HG02938 (cell line): ENCODE measurements around the gene C5orf24.

Source experiments
- ATAC-seq: cut with Tn5 transposase; IDR thresholded peaks from one replicate; pipeline ENCODE4 v1.9.1; 2021; ENCODE audit warnings: mild to moderate bottlenecking, moderate library complexity; ENCODE audit not compliant: unreplicated experiment

The C5orf24 gene

DNA sequence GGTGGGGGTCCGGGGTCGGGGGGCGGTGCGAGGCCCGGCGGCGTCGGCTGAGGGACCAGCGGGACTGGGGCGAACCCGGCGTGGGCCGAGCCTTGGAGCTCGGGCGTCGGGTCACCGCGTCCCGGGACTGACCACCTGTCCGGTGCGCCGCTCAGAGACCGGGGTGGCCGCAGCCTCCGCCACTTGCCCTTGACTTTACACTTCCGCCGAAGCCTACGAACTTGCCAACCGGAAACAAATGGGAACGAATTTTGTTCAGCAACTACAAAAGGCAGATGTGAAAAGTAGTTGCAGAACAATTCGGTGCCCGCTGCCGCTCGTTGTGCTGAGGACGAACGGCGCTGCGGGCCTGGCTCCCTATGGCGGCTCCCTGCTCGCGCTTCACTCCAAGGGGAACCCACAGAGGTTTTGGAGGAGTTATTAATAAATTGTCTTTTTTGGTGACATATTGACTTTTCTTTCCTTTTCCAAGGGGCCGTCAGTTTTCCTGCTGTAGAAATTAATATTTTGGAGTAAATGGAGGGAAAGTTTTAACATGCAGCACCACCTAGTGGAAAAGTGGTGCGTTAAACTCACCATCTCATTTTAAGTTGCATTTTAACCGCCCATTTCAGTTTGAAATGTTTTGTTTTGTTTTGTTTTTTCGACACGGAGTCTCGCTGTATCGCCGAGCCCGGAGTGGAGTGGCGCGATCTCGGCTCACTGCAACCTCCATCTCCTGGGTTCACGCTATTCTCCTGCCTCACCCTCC is 59.7 kb downstream of the C5orf24 start:
- peak; percentile 25 for ATAC-seq

DNA sequence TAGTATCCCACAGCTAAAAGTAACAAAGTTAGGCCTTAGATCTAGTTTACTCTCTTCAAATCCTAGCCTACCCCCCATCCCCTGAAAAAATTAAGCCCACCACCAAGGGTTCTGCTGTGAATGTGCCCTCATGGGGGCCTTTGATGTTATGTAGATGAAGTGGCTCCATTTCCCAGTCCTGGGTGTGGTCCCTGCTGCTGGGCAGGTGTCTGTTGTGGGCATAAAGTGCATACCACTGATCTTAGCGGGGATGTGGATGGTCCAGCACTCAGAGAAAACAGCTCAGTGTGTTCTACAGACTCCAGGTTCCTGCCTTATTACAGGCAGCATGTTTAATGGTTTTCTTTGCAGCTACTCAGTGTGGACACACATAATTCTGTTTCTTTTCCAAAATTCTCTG is 61.0 kb downstream of the C5orf24 start:
- ATAC-seq: no peak
